ENCODE measurements around the gene CARS1.
A peak's percentile ranks its signal among the peaks of the same experiment; 100 is the strongest.

CARS1 gene

GRCh38 chr11:3037040-3037944, 19.9 kb downstream of the CARS1 start:
- peak; percentile 60 for DNase-seq

- DNase-seq, result no peak
These were observed 20.8 kb downstream of the CARS1 start for GRCh38 chr11:3036419-3036818.

GRCh38 chr11:3035333-3035732, 21.9 kb downstream of the CARS1 start:
- no peak for DNase-seq

GRCh38 chr11:3030289-3031070, 26.7 kb downstream of the CARS1 start:
- DNase-seq, result no peak

- no peak for DNase-seq
These were observed 28.4 kb downstream of the CARS1 start for GRCh38 chr11:3028813-3029212.

GRCh38 chr11:3026803-3027202, 30.4 kb downstream of the CARS1 start:
- DNase-seq, result no peak

- no peak for DNase-seq
These were observed 34.2 kb downstream of the CARS1 start for GRCh38 chr11:3022982-3023381.

- no peak for DNase-seq
These were observed 34.8 kb downstream of the CARS1 start for GRCh38 chr11:3022300-3022967.

- DNase-seq, result peak; percentile 19
These were observed 36.1 kb downstream of the CARS1 start for GRCh38 chr11:3021125-3021524.

- no peak for DNase-seq
These were observed 37.2 kb downstream of the CARS1 start for GRCh38 chr11:3020011-3020410.

- no peak for DNase-seq
These were observed 38.6 kb downstream of the CARS1 start for GRCh38 chr11:3018596-3018995.

- no peak for DNase-seq
These were observed 40.4 kb downstream of the CARS1 start for GRCh38 chr11:3016861-3017260.

GRCh38 chr11:3015796-3016195, 41.4 kb downstream of the CARS1 start:
- no peak for DNase-seq

GRCh38 chr11:3014943-3015342, 42.3 kb downstream of the CARS1 start:
- DNase-seq, result no peak

GRCh38 chr11:3014057-3014938, 42.9 kb downstream of the CARS1 start:
- DNase-seq, result peak; percentile 64

GRCh38 chr11:3011891-3012885, 45.0 kb downstream of the CARS1 start:
- DNase-seq, result no peak

GRCh38 chr11:3010521-3011275, 46.5 kb downstream of the CARS1 start:
- DNase-seq, result no peak

- DNase-seq, result no peak
These were observed 47.2 kb downstream of the CARS1 start for GRCh38 chr11:3010004-3010403.

- no peak for DNase-seq
These were observed 47.7 kb downstream of the CARS1 start for GRCh38 chr11:3009481-3009880.

GRCh38 chr11:3008746-3009336, 48.4 kb downstream of the CARS1 start:
- DNase-seq, result no peak

Measured in activated naive CD4-positive, alpha-beta T cell treated with Interleukin-2 at 50 U/mL for 16 hours (primary cell).